Activated T-helper 17 cell treated with anti-CD3 and anti-CD28 coated beads, Interleukin-2, amount 50 U/mL, for 72 hours (primary cell): ENCODE data around the gene DDX54. TPM values are rescaled to one million over a fixed set of nuclear protein-coding genes. Genes with fewer than 3 reads are reported as not detected.

Source experiments
- ATAC-seq: fragments of 150-1000 bp; cut with Tn5 transposase; replicated peaks from 2 replicates; pipeline ENCODE4 v1.10.0; 2021; ENCODE audit warnings: mild to moderate bottlenecking, moderate library complexity
- H3K27ac Mint-ChIP-seq: one replicate; pipeline ENCODE4 v1.8.0; 2022; ENCODE audit warnings: mixed read lengths
- H3K27me3 Mint-ChIP-seq: one replicate; pipeline ENCODE4 v1.8.0; 2022; ENCODE audit warnings: mixed read lengths
- H3K36me3 Mint-ChIP-seq: one replicate; pipeline ENCODE4 v1.8.0; 2022; ENCODE audit warnings: low read depth, mild to moderate bottlenecking, mixed read lengths
- H3K4me1 Mint-ChIP-seq: one replicate; pipeline ENCODE4 v1.8.0; 2022; ENCODE audit warnings: mixed read lengths
- H3K4me3 Mint-ChIP-seq: one replicate; pipeline ENCODE4 v1.8.0; 2022; ENCODE audit warnings: mild to moderate bottlenecking, mixed read lengths
- H3K9me3 Mint-ChIP-seq: one replicate; pipeline ENCODE4 v1.8.0; 2022; ENCODE audit warnings: mixed read lengths
- total RNA-seq, 2 donors: library from RNA; stranded (reverse); gene quantifications; one replicate each; pipeline ENCODE4 v1.2.3, GENCODE V29; 2022

Gene DDX54
- total RNA-seq, 2 donors from 2014 or later = 47.4 to 86.9 TPM

GRCh38 chr12:113202300-113203075 is 17.2 kb upstream of the DDX54 start:
- peaks cover 3% of the 10 kb centered on the region for H3K4me1 Mint-ChIP-seq
- no peaks in the 10 kb centered on the region for H3K27me3 Mint-ChIP-seq
- H3K9me3 Mint-ChIP-seq = no peaks in the 10 kb centered on the region
- H3K4me3 Mint-ChIP-seq = no peak overlapping the region
- no peak overlapping the region for H3K27ac Mint-ChIP-seq
- no peak for ATAC-seq
- H3K36me3 Mint-ChIP-seq = no peaks in the 10 kb centered on the region

- no peaks in the 10 kb centered on the region for H3K4me1 Mint-ChIP-seq
Observed at GRCh38 chr12:113201187-113202177, 16.2 kb upstream of the DDX54 start.

GRCh38 chr12:113200021-113200797 is 14.9 kb upstream of the DDX54 start:
- H3K36me3 Mint-ChIP-seq = no peaks in the 10 kb centered on the region
- no peaks in the 10 kb centered on the region for H3K9me3 Mint-ChIP-seq
- H3K4me1 Mint-ChIP-seq = no peaks in the 10 kb centered on the region
- H3K27me3 Mint-ChIP-seq = no peaks in the 10 kb centered on the region
- H3K4me3 Mint-ChIP-seq = no peak overlapping the region
- ATAC-seq = no peak
- H3K27ac Mint-ChIP-seq = no peak overlapping the region

More at GRCh38 chr12:113201187-113202177, 16.2 kb upstream of the DDX54 start:
- no peak for ATAC-seq
- H3K9me3 Mint-ChIP-seq = no peaks in the 10 kb centered on the region
- no peaks in the 10 kb centered on the region for H3K27me3 Mint-ChIP-seq
- H3K36me3 Mint-ChIP-seq = no peaks in the 10 kb centered on the region
- no peak overlapping the region for H3K4me3 Mint-ChIP-seq
- H3K27ac Mint-ChIP-seq = no peak overlapping the region

- no peak overlapping the region for H3K4me3 Mint-ChIP-seq
- no peaks in the 10 kb centered on the region for H3K4me1 Mint-ChIP-seq
- no peak overlapping the region for H3K27ac Mint-ChIP-seq
- ATAC-seq = no peak
- H3K9me3 Mint-ChIP-seq = no peaks in the 10 kb centered on the region
- H3K27me3 Mint-ChIP-seq = no peaks in the 10 kb centered on the region
- H3K36me3 Mint-ChIP-seq = no peaks in the 10 kb centered on the region
Observed at GRCh38 chr12:113198296-113198695, 13.0 kb upstream of the DDX54 start.

GRCh38 chr12:113197518-113198077 is 12.3 kb upstream of the DDX54 start:
- Mint-ChIP-seq H3K4me3 (no peak overlapping the region), H3K36me3 (peaks cover under 1% of the 10 kb centered on the region), H3K27me3 (no peaks in the 10 kb centered on the region), H3K4me1 (no peaks in the 10 kb centered on the region), H3K27ac (no peak overlapping the region), H3K9me3 (no peaks in the 10 kb centered on the region)
- no peak for ATAC-seq

GRCh38 chr12:113196990-113197389 is 11.7 kb upstream of the DDX54 start:
- H3K4me1 Mint-ChIP-seq = no peaks in the 10 kb centered on the region
- H3K4me3 Mint-ChIP-seq = no peak overlapping the region
- no peaks in the 10 kb centered on the region for H3K9me3 Mint-ChIP-seq
- peaks cover 6% of the 10 kb centered on the region for H3K36me3 Mint-ChIP-seq
- H3K27ac Mint-ChIP-seq = no peak overlapping the region
- ATAC-seq = peak; percentile 97
- H3K27me3 Mint-ChIP-seq = no peaks in the 10 kb centered on the region

GRCh38 chr12:113196582-113196981 is 11.3 kb upstream of the DDX54 start:
- peaks cover 10% of the 10 kb centered on the region for H3K36me3 Mint-ChIP-seq
- no peak overlapping the region for H3K4me3 Mint-ChIP-seq
- H3K9me3 Mint-ChIP-seq = no peaks in the 10 kb centered on the region
- H3K4me1 Mint-ChIP-seq = no peaks in the 10 kb centered on the region
- no peaks in the 10 kb centered on the region for H3K27me3 Mint-ChIP-seq
- peak; percentile 28 for ATAC-seq
- H3K27ac Mint-ChIP-seq = no peak overlapping the region

- H3K4me3 Mint-ChIP-seq = no peak overlapping the region
- H3K9me3 Mint-ChIP-seq = no peaks in the 10 kb centered on the region
- ATAC-seq = no peak
- H3K4me1 Mint-ChIP-seq = no peaks in the 10 kb centered on the region
- H3K27ac Mint-ChIP-seq = no peak overlapping the region
- peaks cover 19% of the 10 kb centered on the region for H3K36me3 Mint-ChIP-seq
- H3K27me3 Mint-ChIP-seq = no peaks in the 10 kb centered on the region
Observed at GRCh38 chr12:113195598-113195997, 10.3 kb upstream of the DDX54 start.

- H3K36me3 Mint-ChIP-seq = peaks cover 26% of the 10 kb centered on the region
- no peak overlapping the region for H3K27ac Mint-ChIP-seq
- no peak overlapping the region for H3K4me3 Mint-ChIP-seq
- H3K9me3 Mint-ChIP-seq = no peaks in the 10 kb centered on the region
- no peaks in the 10 kb centered on the region for H3K27me3 Mint-ChIP-seq
- no peak for ATAC-seq
- no peaks in the 10 kb centered on the region for H3K4me1 Mint-ChIP-seq
Observed at GRCh38 chr12:113194971-113195391, 9.7 kb upstream of the DDX54 start.

GRCh38 chr12:113191227-113191626 is 5.9 kb upstream of the DDX54 start:
- ATAC-seq = no peak
- Mint-ChIP-seq H3K27ac (no peak overlapping the region), H3K4me3 (no peak overlapping the region), H3K4me1 (peaks cover 10% of the 10 kb centered on the region), H3K36me3 (peaks cover 50% of the 10 kb centered on the region), H3K27me3 (no peaks in the 10 kb centered on the region), H3K9me3 (no peaks in the 10 kb centered on the region)

- H3K36me3 Mint-ChIP-seq = peaks cover 50% of the 10 kb centered on the region
- peaks cover 11% of the 10 kb centered on the region for H3K4me1 Mint-ChIP-seq
- H3K27me3 Mint-ChIP-seq = no peaks in the 10 kb centered on the region
- H3K27ac Mint-ChIP-seq = no peak overlapping the region
- ATAC-seq = no peak
- no peaks in the 10 kb centered on the region for H3K9me3 Mint-ChIP-seq
- H3K4me3 Mint-ChIP-seq = no peak overlapping the region
Observed at GRCh38 chr12:113190761-113191160, 5.5 kb upstream of the DDX54 start.

- Mint-ChIP-seq H3K9me3 (no peaks in the 10 kb centered on the region), H3K27ac (no peak overlapping the region)
- no peak for ATAC-seq
Observed at GRCh38 chr12:113189361-113189760, 4.1 kb upstream of the DDX54 start.

GRCh38 chr12:113186666-113187325 is 1.5 kb upstream of the DDX54 start:
- Mint-ChIP-seq H3K4me1 (peaks cover 15% of the 10 kb centered on the region), H3K36me3 (peaks cover 62% of the 10 kb centered on the region), H3K4me3 (peak overlapping the region; percentile 93), H3K9me3 (no peaks in the 10 kb centered on the region), H3K27me3 (no peaks in the 10 kb centered on the region), H3K27ac (peak overlapping the region; percentile 92)
- ATAC-seq = no peak

More at GRCh38 chr12:113189361-113189760, 4.1 kb upstream of the DDX54 start:
- Mint-ChIP-seq H3K36me3 (peaks cover 50% of the 10 kb centered on the region), H3K4me1 (peaks cover 11% of the 10 kb centered on the region), H3K4me3 (no peak overlapping the region), H3K27me3 (no peaks in the 10 kb centered on the region)
